MV-4-11 (cell line): ENCODE results near the gene LIMCH1.
A peak's percentile ranks its signal among the peaks of the same experiment; 100 is the strongest.
"Not testable (repeated sequence)": the region's sequence is repeated elsewhere in the genome, so short reads cannot be mapped to it uniquely, and the experiment has no call there.

Experiments used
- DNase-seq: peaks from one replicate; lab custom pipeline; 2025; lab: John Stamatoyannopoulos, UW

LIMCH1 gene

GRCh38 chr4:41642746-41643145, 104.8 kb downstream of the LIMCH1 start:
- DNase-seq, result not testable (repeated sequence)

- no peak for DNase-seq
Measured at GRCh38 chr4:41643331-41643730, 105.4 kb downstream of the LIMCH1 start.

GRCh38 chr4:41644288-41644914, 106.4 kb downstream of the LIMCH1 start:
- DNase-seq, result no peak

- no peak for DNase-seq
Measured at GRCh38 chr4:41644915-41645295, 106.9 kb downstream of the LIMCH1 start.

- DNase-seq, result peak; percentile 57
Measured at GRCh38 chr4:41645728-41646390, 107.9 kb downstream of the LIMCH1 start.

GRCh38 chr4:41646862-41647261, 108.9 kb downstream of the LIMCH1 start:
- DNase-seq, result no peak

- peak; percentile 66 for DNase-seq
Measured at GRCh38 chr4:41647383-41647782, 109.4 kb downstream of the LIMCH1 start.

GRCh38 chr4:41651150-41651549, 113.2 kb downstream of the LIMCH1 start:
- DNase-seq, result peak; percentile 38

- no peak for DNase-seq
Measured at GRCh38 chr4:41652971-41653370, 115.0 kb downstream of the LIMCH1 start.

GRCh38 chr4:41653523-41653922, 115.6 kb downstream of the LIMCH1 start:
- no peak for DNase-seq

- no peak for DNase-seq
Measured at GRCh38 chr4:41655177-41655576, 117.2 kb downstream of the LIMCH1 start.

- DNase-seq, result no peak
Measured at GRCh38 chr4:41656106-41656505, 118.1 kb downstream of the LIMCH1 start.

- DNase-seq, result no peak
Measured at GRCh38 chr4:41656572-41657520, 118.9 kb downstream of the LIMCH1 start.

GRCh38 chr4:41657561-41657960, 119.6 kb downstream of the LIMCH1 start:
- DNase-seq, result no peak

- no peak for DNase-seq
Measured at GRCh38 chr4:41658163-41658562, 120.2 kb downstream of the LIMCH1 start.

- DNase-seq, result no peak
Measured at GRCh38 chr4:41660352-41660751, 122.4 kb downstream of the LIMCH1 start.

- DNase-seq, result no peak
Measured at GRCh38 chr4:41661442-41662076, 123.6 kb downstream of the LIMCH1 start.

GRCh38 chr4:41665636-41666207, 127.8 kb downstream of the LIMCH1 start:
- DNase-seq, result no peak

GRCh38 chr4:41668024-41668423, 130.1 kb downstream of the LIMCH1 start:
- no peak for DNase-seq

- no peak for DNase-seq
Measured at GRCh38 chr4:41670530-41670929, 132.6 kb downstream of the LIMCH1 start.

GRCh38 chr4:41670982-41671381, 133.0 kb downstream of the LIMCH1 start:
- no peak for DNase-seq
